ENCODE measurements around the gene CADPS2.

CADPS2 gene

DNA sequence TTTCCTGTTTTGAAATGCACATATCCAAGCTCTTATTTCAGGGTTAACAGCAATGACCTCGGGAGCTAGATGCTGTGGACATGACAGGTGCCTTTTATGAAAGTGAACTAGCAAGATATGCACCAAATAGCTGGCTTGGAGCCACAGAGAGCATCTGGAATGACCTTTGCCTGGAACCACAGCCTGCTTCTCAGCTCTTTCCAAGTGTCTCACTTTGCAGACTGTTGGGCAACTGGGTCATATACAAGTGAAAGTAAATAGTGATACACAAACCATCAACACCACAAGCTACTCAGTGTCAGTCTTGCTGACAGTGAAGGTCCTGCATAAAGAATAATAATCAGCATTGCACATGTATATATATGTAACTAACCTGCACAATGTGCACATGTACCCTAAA is 370.9 kb downstream of the CADPS2 start:
- no peak overlapping the region for H3K27ac ChIP-seq (ENCODE audit: low read depth, low read length, severe bottlenecking)
- H3K36me3 ChIP-seq (ENCODE audit: control insufficient read depth, insufficient read depth, low read length) = no peaks in the 10 kb centered on the region
- 56 to 78% methylated on average over 1 of the region's 1 CpG for WGBS, 2 experiments (ENCODE audit: insufficient coverage in 2 of 2)
- H3K9me3 ChIP-seq (ENCODE audit: control insufficient read depth, low read length) = no peaks in the 10 kb centered on the region
- no peaks in the 10 kb centered on the region for H3K4me1 ChIP-seq (ENCODE audit: control insufficient read depth, insufficient read depth, low read length, poor library complexity, severe bottlenecking)
- no peak overlapping the region for H3K4me3 ChIP-seq (ENCODE audit: extremely low read depth, insufficient read depth, low read length, poor library complexity, severe bottlenecking)

DNA sequence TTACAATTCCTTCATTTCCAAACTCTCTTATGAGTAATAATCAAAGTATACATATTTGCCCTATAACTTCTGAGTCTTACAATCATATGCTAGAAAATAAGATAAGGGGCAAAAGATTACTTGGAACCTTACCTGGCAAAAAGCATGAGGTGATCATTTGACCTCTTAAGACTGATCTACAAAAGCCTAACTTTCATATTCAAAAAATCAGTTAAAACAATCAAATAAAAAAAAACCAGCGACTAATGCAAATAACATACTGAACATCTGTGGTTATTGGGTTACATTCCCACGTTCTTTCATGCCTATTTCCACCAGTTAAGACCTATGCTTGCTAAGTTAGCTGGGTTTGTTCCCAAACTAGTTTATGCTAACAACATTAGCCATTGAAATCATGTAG is 375.0 kb downstream of the CADPS2 start:
- Histone ChIP-seq H3K36me3 (ENCODE audit: control insufficient read depth, insufficient read depth, low read length) (no peaks in the 10 kb centered on the region), H3K27ac (ENCODE audit: low read depth, low read length, severe bottlenecking) (no peak overlapping the region), H3K4me1 (ENCODE audit: control insufficient read depth, insufficient read depth, low read length, poor library complexity, severe bottlenecking) (no peaks in the 10 kb centered on the region), H3K9me3 (ENCODE audit: control insufficient read depth, low read length) (no peaks in the 10 kb centered on the region), H3K4me3 (ENCODE audit: extremely low read depth, insufficient read depth, low read length, poor library complexity, severe bottlenecking) (no peak overlapping the region)
- WGBS, 2 experiments (ENCODE audit: insufficient coverage in 2 of 2) = no CpG with 5 or more reads among the region's 2 CpGs

DNA sequence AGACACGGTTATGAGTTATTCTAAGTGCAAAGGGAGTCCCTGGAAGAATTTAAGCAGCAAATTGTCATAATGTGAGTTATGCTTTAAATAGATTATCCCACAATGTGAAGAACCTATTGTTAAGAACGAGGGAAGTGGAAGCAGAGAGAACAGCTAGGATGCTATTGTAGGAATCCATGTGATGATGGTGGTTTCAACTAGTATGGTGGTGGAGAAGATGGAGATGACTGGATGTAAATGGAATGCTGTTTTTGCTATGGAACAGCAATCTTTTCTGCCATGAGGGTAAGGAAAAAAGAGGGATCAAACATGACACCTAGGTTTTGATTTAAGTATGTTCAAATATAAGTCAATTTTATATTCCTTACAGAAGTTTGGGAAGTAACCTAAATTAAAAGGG is 378.7 kb downstream of the CADPS2 start:
- no peaks in the 10 kb centered on the region for H3K36me3 ChIP-seq (ENCODE audit: control insufficient read depth, insufficient read depth, low read length)
- no peaks in the 10 kb centered on the region for H3K4me1 ChIP-seq (ENCODE audit: control insufficient read depth, insufficient read depth, low read length, poor library complexity, severe bottlenecking)
- H3K4me3 ChIP-seq (ENCODE audit: extremely low read depth, insufficient read depth, low read length, poor library complexity, severe bottlenecking) = no peak overlapping the region
- H3K9me3 ChIP-seq (ENCODE audit: control insufficient read depth, low read length) = no peaks in the 10 kb centered on the region
- no peak overlapping the region for H3K27ac ChIP-seq (ENCODE audit: low read depth, low read length, severe bottlenecking)
- WGBS, 2 experiments (ENCODE audit: insufficient coverage in 2 of 2) = 69 to 80% methylated on average over 2 of the region's 2 CpGs

DNA sequence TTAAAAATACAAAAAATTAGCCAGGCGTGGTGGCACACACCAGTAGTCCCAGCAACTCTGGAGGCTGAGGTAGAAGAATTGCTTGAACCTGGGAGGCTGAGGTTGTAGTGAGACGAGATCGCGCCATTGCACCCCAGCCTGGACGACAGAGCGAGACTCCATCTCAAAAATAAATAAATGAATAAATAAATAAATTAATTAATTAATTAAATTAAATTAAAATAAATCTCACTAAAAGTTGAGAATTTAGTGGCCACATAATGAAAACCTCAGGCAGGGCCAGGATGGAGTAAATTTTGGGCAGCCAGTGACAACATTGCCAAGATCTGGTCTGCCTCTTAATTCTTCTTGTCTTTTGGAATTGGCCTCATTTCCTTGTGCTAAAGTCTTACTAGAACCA is 394.3 kb downstream of the CADPS2 start:
- no peak overlapping the region for H3K4me3 ChIP-seq (ENCODE audit: extremely low read depth, insufficient read depth, low read length, poor library complexity, severe bottlenecking)
- no peaks in the 10 kb centered on the region for H3K36me3 ChIP-seq (ENCODE audit: control insufficient read depth, insufficient read depth, low read length)
- no CpG with 5 or more reads among the region's 6 CpGs for WGBS, 2 experiments (ENCODE audit: insufficient coverage in 2 of 2)
- H3K4me1 ChIP-seq (ENCODE audit: control insufficient read depth, insufficient read depth, low read length, poor library complexity, severe bottlenecking) = no peaks in the 10 kb centered on the region
- no peak overlapping the region for H3K27ac ChIP-seq (ENCODE audit: low read depth, low read length, severe bottlenecking)
- no peaks in the 10 kb centered on the region for H3K9me3 ChIP-seq (ENCODE audit: control insufficient read depth, low read length)

DNA sequence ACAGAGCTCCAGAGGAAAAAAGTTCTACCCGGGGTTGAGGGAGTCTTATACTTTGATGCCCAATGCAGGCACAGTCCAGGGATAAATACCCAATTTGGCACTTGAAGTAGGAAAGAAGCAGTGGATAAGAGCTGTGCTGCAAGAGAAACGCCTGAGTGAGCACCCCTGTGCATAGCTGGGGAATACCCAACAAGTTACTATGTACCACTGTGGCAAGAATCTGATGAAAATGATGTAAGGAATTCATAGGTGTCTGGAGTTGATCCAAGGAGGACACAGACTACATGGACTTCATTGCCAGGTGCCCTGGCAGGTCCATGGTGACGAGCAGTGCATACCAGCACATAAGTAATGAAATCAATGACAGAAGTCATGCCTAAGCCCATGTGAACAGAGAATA is 398.0 kb downstream of the CADPS2 start:
- Histone ChIP-seq H3K4me1 (ENCODE audit: control insufficient read depth, insufficient read depth, low read length, poor library complexity, severe bottlenecking) (no peaks in the 10 kb centered on the region), H3K27ac (ENCODE audit: low read depth, low read length, severe bottlenecking) (no peak overlapping the region), H3K9me3 (ENCODE audit: control insufficient read depth, low read length) (no peaks in the 10 kb centered on the region), H3K36me3 (ENCODE audit: control insufficient read depth, insufficient read depth, low read length) (no peaks in the 10 kb centered on the region), H3K4me3 (ENCODE audit: extremely low read depth, insufficient read depth, low read length, poor library complexity, severe bottlenecking) (no peak overlapping the region)
- 80 to 97% methylated on average over 2 to 3 of the region's 3 CpGs for WGBS, 2 experiments (ENCODE audit: insufficient coverage in 2 of 2)

DNA sequence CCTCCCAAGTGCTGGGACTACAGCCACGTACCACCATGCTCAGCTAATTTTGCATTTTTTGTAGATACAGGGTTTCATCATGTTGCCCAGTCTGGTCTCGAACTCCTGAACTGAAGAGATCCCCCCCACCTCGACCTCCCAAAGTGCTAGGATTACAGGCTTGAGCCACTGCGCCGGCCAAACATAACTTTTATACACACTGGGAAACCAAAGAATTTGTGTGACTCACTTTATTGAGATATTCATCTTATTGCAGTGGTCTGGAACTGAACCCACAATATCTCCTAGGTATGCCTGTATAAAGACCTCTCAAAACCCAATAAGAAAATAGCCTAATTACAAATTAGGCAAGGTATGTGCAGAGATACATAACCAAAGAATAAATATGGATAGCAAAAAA is 399.1 kb downstream of the CADPS2 start:
- H3K4me3 ChIP-seq (ENCODE audit: extremely low read depth, insufficient read depth, low read length, poor library complexity, severe bottlenecking) = no peak overlapping the region
- no peaks in the 10 kb centered on the region for H3K4me1 ChIP-seq (ENCODE audit: control insufficient read depth, insufficient read depth, low read length, poor library complexity, severe bottlenecking)
- no peak overlapping the region for H3K27ac ChIP-seq (ENCODE audit: low read depth, low read length, severe bottlenecking)
- H3K36me3 ChIP-seq (ENCODE audit: control insufficient read depth, insufficient read depth, low read length) = no peaks in the 10 kb centered on the region
- WGBS, 2 experiments (ENCODE audit: insufficient coverage in 2 of 2) = 50 to 82% methylated on average over 2 to 5 of the region's 5 CpGs
- no peaks in the 10 kb centered on the region for H3K9me3 ChIP-seq (ENCODE audit: control insufficient read depth, low read length)

DNA sequence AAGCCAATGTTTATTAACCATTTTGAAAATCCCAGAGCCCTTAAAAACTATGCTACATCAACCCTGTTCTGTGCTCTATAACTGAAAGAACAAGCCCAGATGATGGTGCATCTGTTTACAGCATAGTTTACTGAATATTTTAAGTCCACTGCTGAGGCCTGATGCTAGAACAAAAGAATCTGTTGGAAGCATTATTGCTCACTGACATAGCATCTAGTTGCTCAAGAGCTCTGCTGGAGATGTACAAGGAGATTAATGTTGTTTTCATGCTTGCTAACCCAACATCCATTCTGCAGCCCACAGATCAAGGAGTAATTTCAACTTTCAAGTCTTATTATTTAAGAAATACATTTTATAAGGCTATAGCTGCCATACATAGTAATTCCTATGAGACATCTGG is 400.4 kb downstream of the CADPS2 start:
- no peaks in the 10 kb centered on the region for H3K36me3 ChIP-seq (ENCODE audit: control insufficient read depth, insufficient read depth, low read length)
- no peak overlapping the region for H3K4me3 ChIP-seq (ENCODE audit: extremely low read depth, insufficient read depth, low read length, poor library complexity, severe bottlenecking)
- H3K4me1 ChIP-seq (ENCODE audit: control insufficient read depth, insufficient read depth, low read length, poor library complexity, severe bottlenecking) = no peaks in the 10 kb centered on the region
- H3K9me3 ChIP-seq (ENCODE audit: control insufficient read depth, low read length) = no peaks in the 10 kb centered on the region
- H3K27ac ChIP-seq (ENCODE audit: low read depth, low read length, severe bottlenecking) = no peak overlapping the region

DNA sequence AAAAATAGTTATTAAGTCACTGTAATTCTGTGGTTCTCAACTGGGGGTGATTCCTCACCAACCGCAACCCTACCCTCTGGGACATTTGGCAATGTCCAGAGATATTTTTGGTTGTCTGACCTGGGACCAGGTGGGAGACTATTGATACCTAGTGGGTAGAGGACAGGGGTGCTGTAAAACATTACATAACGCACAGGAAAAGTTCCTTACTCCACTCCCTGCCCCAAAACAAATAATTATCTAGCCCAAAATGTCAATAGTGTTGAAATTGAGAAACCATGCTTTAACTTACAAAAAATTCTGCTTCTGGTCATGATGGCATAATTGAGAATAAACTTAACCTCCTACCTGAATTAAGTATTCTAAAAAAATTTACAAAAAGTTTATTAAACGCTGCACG is 404.0 kb downstream of the CADPS2 start:
- no peak overlapping the region for H3K27ac ChIP-seq (ENCODE audit: low read depth, low read length, severe bottlenecking)
- no peaks in the 10 kb centered on the region for H3K4me1 ChIP-seq (ENCODE audit: control insufficient read depth, insufficient read depth, low read length, poor library complexity, severe bottlenecking)
- 94 to 100% methylated on average over 2 of the region's 4 CpGs for WGBS, 2 experiments (ENCODE audit: insufficient coverage in 2 of 2)
- no peak overlapping the region for H3K4me3 ChIP-seq (ENCODE audit: extremely low read depth, insufficient read depth, low read length, poor library complexity, severe bottlenecking)
- no peaks in the 10 kb centered on the region for H3K36me3 ChIP-seq (ENCODE audit: control insufficient read depth, insufficient read depth, low read length)
- no peaks in the 10 kb centered on the region for H3K9me3 ChIP-seq (ENCODE audit: control insufficient read depth, low read length)

DNA sequence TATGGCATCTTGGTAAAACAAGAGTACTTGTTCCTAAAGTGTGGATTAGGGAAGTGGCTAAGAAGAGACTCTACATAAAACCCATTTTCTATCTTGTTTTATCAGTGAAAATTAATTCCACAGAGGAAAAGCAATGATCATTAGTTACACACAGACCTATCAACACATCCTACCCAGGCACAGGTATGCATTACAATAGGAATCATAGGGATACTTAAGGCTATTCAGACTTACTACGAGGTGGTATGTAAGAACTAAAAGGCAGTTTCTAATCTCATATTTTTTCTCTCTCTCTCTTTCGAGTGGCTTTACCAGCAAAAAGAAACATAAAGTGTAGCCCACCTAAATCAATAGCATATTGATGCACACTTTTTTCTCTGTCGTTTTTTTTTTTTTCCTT is 415.4 kb downstream of the CADPS2 start:
- H3K9me3 ChIP-seq (ENCODE audit: control insufficient read depth, low read length) = no peaks in the 10 kb centered on the region
- H3K4me3 ChIP-seq (ENCODE audit: extremely low read depth, insufficient read depth, low read length, poor library complexity, severe bottlenecking) = no peak overlapping the region
- no CpG with 5 or more reads among the region's 3 CpGs for WGBS, 2 experiments (ENCODE audit: insufficient coverage in 2 of 2)
- no peaks in the 10 kb centered on the region for H3K36me3 ChIP-seq (ENCODE audit: control insufficient read depth, insufficient read depth, low read length)
- no peak overlapping the region for H3K27ac ChIP-seq (ENCODE audit: low read depth, low read length, severe bottlenecking)
- no peaks in the 10 kb centered on the region for H3K4me1 ChIP-seq (ENCODE audit: control insufficient read depth, insufficient read depth, low read length, poor library complexity, severe bottlenecking)

DNA sequence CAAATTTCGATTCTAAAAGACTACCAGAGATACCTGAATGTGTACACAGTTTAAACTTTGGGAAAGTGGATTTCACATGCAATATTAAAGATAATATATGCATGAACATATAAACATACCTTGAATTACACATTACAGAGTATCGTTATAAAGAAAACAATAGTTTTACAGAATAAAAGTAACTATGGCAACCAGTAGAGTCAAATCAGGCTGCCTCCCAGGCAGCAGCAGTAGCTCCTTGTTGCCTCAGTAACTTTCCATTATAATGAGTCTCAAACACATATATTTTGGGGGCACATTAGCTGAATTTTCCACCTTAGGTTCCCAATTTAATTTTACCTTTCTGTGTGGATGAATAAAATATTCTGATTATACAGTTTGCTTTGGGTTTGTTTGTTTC is 417.3 kb downstream of the CADPS2 start:
- no peaks in the 10 kb centered on the region for H3K9me3 ChIP-seq (ENCODE audit: control insufficient read depth, low read length)
- no peaks in the 10 kb centered on the region for H3K36me3 ChIP-seq (ENCODE audit: control insufficient read depth, insufficient read depth, low read length)
- no peaks in the 10 kb centered on the region for H3K4me1 ChIP-seq (ENCODE audit: control insufficient read depth, insufficient read depth, low read length, poor library complexity, severe bottlenecking)
- H3K4me3 ChIP-seq (ENCODE audit: extremely low read depth, insufficient read depth, low read length, poor library complexity, severe bottlenecking) = no peak overlapping the region
- no CpG with 5 or more reads among the region's 2 CpGs for WGBS, 2 experiments (ENCODE audit: insufficient coverage in 2 of 2)
- H3K27ac ChIP-seq (ENCODE audit: low read depth, low read length, severe bottlenecking) = no peak overlapping the region

DNA sequence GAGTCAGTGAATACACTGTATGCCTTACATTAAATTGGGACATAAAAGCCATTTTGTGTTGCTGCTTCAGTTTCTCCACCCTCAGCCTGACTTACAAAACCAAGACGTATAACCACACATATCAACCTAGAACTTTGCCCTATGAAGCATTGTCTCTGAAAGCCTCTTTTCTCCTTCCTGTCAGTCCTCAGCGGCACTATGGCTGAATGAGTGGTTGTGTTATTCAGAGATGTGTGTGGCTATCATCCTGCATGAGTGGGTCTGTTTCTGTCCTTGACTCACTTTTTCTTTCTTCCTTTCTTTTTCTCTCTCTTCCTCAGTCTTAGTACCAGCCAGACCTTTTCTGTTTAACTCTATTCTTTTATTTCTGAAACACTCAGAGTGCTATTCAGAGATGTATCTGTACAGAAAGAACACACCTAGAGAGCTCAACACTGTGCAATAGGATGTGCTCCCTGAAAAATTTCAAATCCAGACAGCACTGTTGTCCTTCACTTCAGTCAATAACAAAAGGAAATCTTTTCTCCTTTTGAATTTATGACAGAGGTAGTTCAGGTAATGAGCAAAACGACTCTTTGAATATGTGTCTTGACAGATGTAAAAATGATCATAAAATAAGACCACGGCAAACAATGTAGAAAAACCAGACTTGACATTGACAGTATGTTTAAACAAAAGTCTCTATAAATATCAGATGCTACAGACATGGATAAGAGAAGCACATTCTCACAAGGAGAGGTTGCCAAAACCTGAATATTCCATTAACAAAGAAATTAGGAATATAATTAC is 418.4 kb downstream of the CADPS2 start:
- Histone ChIP-seq H3K9me3 (ENCODE audit: control insufficient read depth, low read length) (no peaks in the 10 kb centered on the region), H3K36me3 (ENCODE audit: control insufficient read depth, insufficient read depth, low read length) (no peaks in the 10 kb centered on the region), H3K4me1 (ENCODE audit: control insufficient read depth, insufficient read depth, low read length, poor library complexity, severe bottlenecking) (no peaks in the 10 kb centered on the region), H3K27ac (ENCODE audit: low read depth, low read length, severe bottlenecking) (no peak overlapping the region), H3K4me3 (ENCODE audit: extremely low read depth, insufficient read depth, low read length, poor library complexity, severe bottlenecking) (no peak overlapping the region)
- WGBS, 2 experiments (ENCODE audit: insufficient coverage in 2 of 2) = no CpG with 5 or more reads among the region's 4 CpGs
